ENCODE measurements around the gene COX4I2. TPM values are rescaled to one million over a fixed set of nuclear protein-coding genes. Genes with fewer than 3 reads are reported as not detected.

COX4I2 gene
- total RNA-seq, 4 donors from 2014 or later: 1.0 to 17.0 (median 1.8) TPM; not detected in 1

- ATAC-seq (ENCODE audit: low FRiP score): no peak
- no peak for DNase-seq (ENCODE audit: low spot score)
- TF ChIP-seq, protein P1, sequence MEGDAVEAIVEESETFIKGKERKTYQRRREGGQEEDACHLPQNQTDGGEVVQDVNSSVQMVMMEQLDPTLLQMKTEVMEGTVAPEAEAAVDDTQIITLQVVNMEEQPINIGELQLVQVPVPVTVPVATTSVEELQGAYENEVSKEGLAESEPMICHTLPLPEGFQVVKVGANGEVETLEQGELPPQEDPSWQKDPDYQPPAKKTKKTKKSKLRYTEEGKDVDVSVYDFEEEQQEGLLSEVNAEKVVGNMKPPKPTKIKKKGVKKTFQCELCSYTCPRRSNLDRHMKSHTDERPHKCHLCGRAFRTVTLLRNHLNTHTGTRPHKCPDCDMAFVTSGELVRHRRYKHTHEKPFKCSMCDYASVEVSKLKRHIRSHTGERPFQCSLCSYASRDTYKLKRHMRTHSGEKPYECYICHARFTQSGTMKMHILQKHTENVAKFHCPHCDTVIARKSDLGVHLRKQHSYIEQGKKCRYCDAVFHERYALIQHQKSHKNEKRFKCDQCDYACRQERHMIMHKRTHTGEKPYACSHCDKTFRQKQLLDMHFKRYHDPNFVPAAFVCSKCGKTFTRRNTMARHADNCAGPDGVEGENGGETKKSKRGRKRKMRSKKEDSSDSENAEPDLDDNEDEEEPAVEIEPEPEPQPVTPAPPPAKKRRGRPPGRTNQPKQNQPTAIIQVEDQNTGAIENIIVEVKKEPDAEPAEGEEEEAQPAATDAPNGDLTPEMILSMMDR (IDR thresholded peaks at IDR 0.05): no peak
These were observed 5.0 kb upstream of the COX4I2 start for GRCh38 chr20:31632548-31633338.

DNA sequence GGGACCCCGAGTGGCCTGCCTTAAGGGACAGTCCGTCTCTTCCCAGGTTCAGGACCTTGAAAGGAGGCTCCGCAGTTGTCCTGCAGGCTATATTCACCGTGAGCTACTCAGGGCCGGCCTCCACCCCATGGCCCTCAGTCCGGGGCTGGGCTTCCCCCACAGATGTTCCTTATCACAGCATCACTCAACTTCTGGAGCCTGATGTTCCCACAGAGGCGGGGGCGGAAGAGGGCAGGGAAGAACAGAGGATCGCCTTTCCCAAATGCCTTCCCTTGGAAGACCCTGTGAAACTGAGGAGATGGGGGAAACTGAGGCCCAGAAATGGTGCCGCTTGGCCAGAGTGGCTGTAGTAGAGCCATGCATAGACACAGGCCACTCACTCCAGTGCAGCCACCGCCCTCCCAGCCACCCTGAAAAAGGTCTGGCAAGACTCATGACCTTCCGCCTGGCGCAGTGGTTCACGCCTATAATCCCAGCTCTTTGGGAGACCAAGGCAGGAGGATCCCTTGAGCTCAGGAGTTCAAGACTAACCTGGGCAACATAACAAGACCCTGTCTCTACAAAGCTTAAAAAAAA, 4.3 kb upstream of the COX4I2 start:
- no peak for ATAC-seq (ENCODE audit: low FRiP score)
- TF ChIP-seq, protein P1 (IDR thresholded peaks at IDR 0.05): no peak
- no peak for DNase-seq (ENCODE audit: low spot score)

DNA sequence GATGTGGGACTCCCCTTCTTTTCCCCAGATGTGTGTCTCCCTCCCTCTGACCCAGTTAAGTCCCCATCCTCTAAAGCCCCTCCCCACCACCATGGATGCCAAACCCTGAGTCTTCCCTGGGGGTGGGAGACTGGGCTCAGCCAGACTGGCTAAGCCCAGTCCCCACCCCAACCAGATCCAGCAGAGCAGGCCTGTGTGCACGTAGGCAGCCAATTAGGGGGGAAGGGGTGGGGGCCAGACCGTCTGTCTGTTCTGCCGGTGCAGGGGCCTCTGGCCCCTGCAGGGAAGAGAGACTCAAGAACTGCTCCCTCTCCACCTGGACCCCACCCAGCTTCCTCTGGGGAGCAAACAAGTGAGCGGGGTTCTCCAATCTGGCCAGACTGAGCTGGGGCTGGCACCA, 605 bp downstream of the COX4I2 start:
- ATAC-seq (ENCODE audit: low FRiP score) (no peak), DNase-seq (ENCODE audit: low spot score) (no peak)
- TF ChIP-seq, protein P1 (IDR thresholded peaks at IDR 0.05): no peak

- TF ChIP-seq, protein P1 (IDR thresholded peaks at IDR 0.05): no peak
- no peak for ATAC-seq (ENCODE audit: low FRiP score)
- DNase-seq (ENCODE audit: low spot score): no peak
These were observed 1.1 kb downstream of the COX4I2 start for GRCh38 chr20:31638816-31639215.

GRCh38 chr20:31640259-31640658, 2.5 kb downstream of the COX4I2 start:
- TF ChIP-seq, protein P1 (IDR thresholded peaks at IDR 0.05): no peak
- ATAC-seq (ENCODE audit: low FRiP score): no peak
- DNase-seq (ENCODE audit: low spot score): no peak

DNA sequence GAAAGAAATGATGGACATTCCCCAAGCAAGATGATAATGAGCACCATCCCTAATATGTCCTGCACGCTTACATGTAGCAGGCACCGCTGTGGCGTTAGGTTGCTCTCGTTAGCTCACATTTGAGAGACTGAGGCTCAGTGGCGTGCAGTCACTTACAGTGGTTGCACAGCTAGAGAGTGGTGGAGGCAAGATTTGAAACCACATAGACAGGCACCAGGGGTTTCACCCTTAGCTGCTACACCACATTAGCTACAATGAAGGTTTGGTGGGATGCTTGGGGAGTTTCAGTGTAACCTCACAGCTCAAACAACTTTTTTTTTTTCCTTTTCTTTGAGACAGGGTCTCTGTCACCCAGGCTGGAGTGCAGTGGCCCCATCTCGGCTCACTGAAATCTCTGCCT, 3.7 kb downstream of the COX4I2 start:
- no peak for ATAC-seq (ENCODE audit: low FRiP score)
- TF ChIP-seq, protein P1 (IDR thresholded peaks at IDR 0.05): no peak
- no peak for DNase-seq (ENCODE audit: low spot score)

GRCh38 chr20:31642837-31643236, 5.1 kb downstream of the COX4I2 start:
- no peak for ATAC-seq (ENCODE audit: low FRiP score)
- TF ChIP-seq, protein P1 (IDR thresholded peaks at IDR 0.05): no peak
- no peak for DNase-seq (ENCODE audit: low spot score)

All from omental fat pad (tissue), 4 donors.